GM23338 (cell line): ENCODE results near the gene KCNF1. TPM values are rescaled to one million over a fixed set of nuclear protein-coding genes. Genes with fewer than 3 reads are reported as not detected.

ENCODE experiments used
- ATAC-seq: fragments of 200-7000 bp; cut with Tn5 transposase; 3 replicates; pipeline ENCODE4 v1.9.1; 2020
- DNase-seq: peaks from one replicate; pipeline ENCODE4 v3.0.0-alpha.2; 2015; ENCODE audit warnings: low spot score
- H2AFZ ChIP-seq: fragments of 200-600 bp; sonication (generic); 2 replicates; pipeline ENCODE4 v1.8.0; 2016; ENCODE audit warnings: antibody characterized with exemption, mild to moderate bottlenecking, moderate library complexity
- H3F3A ChIP-seq: fragments of 200-600 bp; sonication (generic); replicated peaks from 2 replicates; pipeline ENCODE4 v1.8.0; 2017; ENCODE audit warnings: antibody characterized with exemption, mixed run types, low read depth
- H3K27ac ChIP-seq: fragments of 200-600 bp; sonication (generic); 2 replicates; pipeline ENCODE4 v1.6.1; 2016; ENCODE audit warnings: low read depth
- H3K27me3 ChIP-seq: fragments of 200-600 bp; sonication (generic); 2 replicates; pipeline ENCODE4 v1.8.0; 2016; ENCODE audit warnings: mild to moderate bottlenecking, mixed run types, moderate library complexity; ENCODE audit not compliant: insufficient read depth
- H3K36me3 ChIP-seq: fragments of 200-600 bp; sonication (generic); 2 replicates; pipeline ENCODE4 v1.8.0; 2016; ENCODE audit warnings: mild to moderate bottlenecking; ENCODE audit not compliant: insufficient read depth
- H3K4me1 ChIP-seq: fragments of 200-600 bp; sonication (generic); 2 replicates; pipeline ENCODE4 v1.8.0; 2016; ENCODE audit warnings: mild to moderate bottlenecking, moderate library complexity; ENCODE audit not compliant: insufficient read depth
- H3K4me2 ChIP-seq: fragments of 200-600 bp; sonication (generic); 2 replicates; pipeline ENCODE4 v1.7.1; 2017; ENCODE audit warnings: mixed run types
- H3K4me3 ChIP-seq: fragments of 200-600 bp; sonication (generic); 2 replicates; pipeline ENCODE4 v1.6.1; 2016; ENCODE audit warnings: mixed run types
- H3K79me2 ChIP-seq: fragments of 200-600 bp; sonication (generic); replicated peaks from 2 replicates; pipeline ENCODE4 v1.8.0; 2017; ENCODE audit warnings: mild to moderate bottlenecking; ENCODE audit not compliant: insufficient read depth
- H3K9me2 ChIP-seq: fragments of 200-600 bp; sonication (generic); 2 replicates; pipeline ENCODE4 v1.8.0; 2017; ENCODE audit not compliant: insufficient read depth
- H4K20me1 ChIP-seq: fragments of 200-600 bp; sonication (generic); replicated peaks from 2 replicates; pipeline ENCODE4 v1.8.0; 2017; ENCODE audit warnings: mild to moderate bottlenecking; ENCODE audit not compliant: insufficient read depth
- H3K27ac Mint-ChIP-seq: 2 replicates; pipeline ENCODE4 v1.8.0; 2020; ENCODE audit warnings: inconsistent platforms, mild to moderate bottlenecking, moderate library complexity, mixed read lengths
- H3K27me3 Mint-ChIP-seq: 3 replicates; pipeline ENCODE4 v1.8.0; 2022; ENCODE audit warnings: low read depth, mild to moderate bottlenecking, moderate library complexity, mixed read lengths, inconsistent platforms; ENCODE audit not compliant: insufficient read depth, poor library complexity
- H3K36me3 Mint-ChIP-seq: 3 replicates; pipeline ENCODE4 v1.8.0; 2021; ENCODE audit warnings: low read depth, mild to moderate bottlenecking, inconsistent platforms, moderate library complexity, mixed read lengths
- H3K4me1 Mint-ChIP-seq: 3 replicates; pipeline ENCODE4 v1.8.0; 2020; ENCODE audit warnings: mild to moderate bottlenecking, inconsistent platforms, mixed read lengths
- H3K4me3 Mint-ChIP-seq: 3 replicates; pipeline ENCODE4 v1.8.0; 2021; ENCODE audit warnings: moderate library complexity, mild to moderate bottlenecking, inconsistent platforms, mixed read lengths
- H3K9me3 Mint-ChIP-seq: 3 replicates; pipeline ENCODE4 v1.8.0; 2020; ENCODE audit warnings: moderate library complexity, mild to moderate bottlenecking, inconsistent platforms, mixed read lengths
- ETS1 ChIP-seq: IDR thresholded peaks from 2 replicates; pipeline ENCODE4 v1.6.1; 2016; ENCODE audit warnings: antibody characterized with exemption
- NANOG ChIP-seq: IDR thresholded peaks from 2 replicates; pipeline ENCODE4 v1.6.1; 2016; ENCODE audit warnings: antibody characterized with exemption, borderline replicate concordance
- POLR2AphosphoS5 ChIP-seq: IDR thresholded peaks from 2 replicates; pipeline ENCODE4 v1.6.1; 2016; ENCODE audit warnings: antibody characterized with exemption, low read depth
- REST ChIP-seq: IDR thresholded peaks from one replicate; pipeline ENCODE4 v1.6.1; 2018; ENCODE audit warnings: antibody characterized with exemption; ENCODE audit not compliant: unreplicated experiment
- STAT1 ChIP-seq: IDR thresholded peaks from one replicate; pipeline ENCODE4 v1.6.1; 2016; ENCODE audit warnings: antibody characterized with exemption; ENCODE audit not compliant: unreplicated experiment
- ZNF114 ChIP-seq: fragments of 250-450 bp; sonication (Bioruptor Pico); IDR thresholded peaks from 2 replicates; pipeline ENCODE4 v1.5.0; 2020; ENCODE audit warnings: mild to moderate bottlenecking, moderate library complexity
- ZNF331 ChIP-seq: fragments of 250-450 bp; sonication (Bioruptor Pico); IDR thresholded peaks from 2 replicates; pipeline ENCODE4 v1.5.0; 2020; ENCODE audit warnings: low read depth, mild to moderate bottlenecking, moderate library complexity
- ZNF462 ChIP-seq: fragments of 250-450 bp; sonication (Bioruptor Pico); IDR thresholded peaks from 2 replicates; pipeline ENCODE4 v1.5.0; 2020; ENCODE audit warnings: mild to moderate bottlenecking, moderate library complexity
- polyA plus RNA-seq: library from polyadenylated mRNA; unstranded; fragments of >200 nt; fragmentation: Nextera tagmentation; extraction: Ambion mirVana; gene quantifications from 2 replicates; pipeline ENCODE4 v1.2.1, GENCODE V29; 2016
- total RNA-seq: library from RNA; depleted of rRNA; stranded (reverse); fragments of >200 nt; shearing (Covaris generic); gene quantifications from 2 replicates; pipeline ENCODE4 v1.2.3, GENCODE V29; 2014

KCNF1 gene
- total and polyA plus RNA-seq, 2 experiments from 2014 or later, result 0.11 to 1.5 TPM

- TF ChIP-seq ZNF114, result no peak
- TF ChIP-seq ZNF462 (CRISPR knock-in tag), result no peak
- no peak for TF ChIP-seq REST
- no peak for TF ChIP-seq POLR2AphosphoS5
- no peak for TF ChIP-seq ZNF331 (CRISPR knock-in tag)
- TF ChIP-seq ETS1, result no peak
- TF ChIP-seq STAT1, result no peak
- TF ChIP-seq NANOG, result no peak
- 0 out of 3 replicates have a peak overlapping the region, but pooled peaks have one; percentile 15 for H3K4me3 Mint-ChIP-seq
- Histone ChIP-seq H3K4me1 (peaks cover 16% of the 10 kb centered on the region), H3K27ac (no peak overlapping the region), H3K9me2 (no peaks in the 10 kb centered on the region), H3K36me3 (no peaks in the 10 kb centered on the region), H3K79me2 (no peaks in the 10 kb centered on the region), H3K27me3 (no peaks in the 10 kb centered on the region), H3K4me3 (peak overlapping the region; percentile 32; the same call in 1 of the 2 replicates), H3F3A (no peaks in the 10 kb centered on the region), H4K20me1 (no peaks in the 10 kb centered on the region), H2AFZ (peak overlapping the region; percentile 96; the same call in 1 of the 2 replicates), H3K4me2 (peak overlapping the region; percentile 70)
- peak; percentile 70 for ATAC-seq
- no peaks in the 10 kb centered on the region for H3K9me3 Mint-ChIP-seq
- H3K27me3 Mint-ChIP-seq, result peaks cover 2% of the 10 kb centered on the region
- H3K4me1 Mint-ChIP-seq, result peaks cover 36% of the 10 kb centered on the region
- DNase-seq, result no peak
- peak overlapping the region; percentile 76; the same call in 1 of the 2 replicates for H3K27ac Mint-ChIP-seq
- H3K36me3 Mint-ChIP-seq, result no peaks in the 10 kb centered on the region
Measured at GRCh38 chr2:10884574-10884975, 27.2 kb upstream of the KCNF1 start.
